Measurements from ENCODE around the gene ST3GAL4.

- no peak for TF ChIP-seq CTCF (IDR thresholded peaks at IDR 0.05)
- TF ChIP-seq POLR2A (IDR thresholded peaks at IDR 0.05): no peak
These were observed 16.1 kb downstream of the ST3GAL4 start for GRCh38 chr11:126371595-126371994.

Measured in testis (tissue), 2 donors.